ENCODE measurements around the gene PABPN1L.
"Not testable (repeated sequence)": the region's sequence is repeated elsewhere in the genome, so short reads cannot be mapped to it uniquely, and the experiment has no call there.

The PABPN1L gene

DNA sequence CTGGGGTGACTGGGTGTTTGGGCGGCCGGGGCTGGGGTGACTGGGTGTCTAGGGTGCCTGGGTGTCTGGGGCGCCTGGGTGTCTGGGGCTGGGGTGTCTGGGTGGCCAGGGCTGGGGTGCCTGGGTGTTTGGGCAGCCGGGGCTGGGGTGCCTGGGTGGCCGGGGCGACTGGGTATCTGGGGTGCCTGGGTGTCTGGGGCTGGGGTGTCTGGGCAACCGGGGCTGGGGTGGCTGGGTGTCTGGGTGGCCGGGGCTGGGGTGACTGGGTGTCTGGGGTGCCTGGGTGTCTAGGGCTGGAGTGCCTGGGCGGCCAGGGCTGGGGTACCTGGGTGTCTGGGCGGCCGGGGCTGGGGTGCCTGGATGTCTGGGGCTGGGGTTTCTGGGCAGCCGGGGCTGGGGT is 41.3 kb downstream of the PABPN1L start:
- DNase-seq: no peak

DNA sequence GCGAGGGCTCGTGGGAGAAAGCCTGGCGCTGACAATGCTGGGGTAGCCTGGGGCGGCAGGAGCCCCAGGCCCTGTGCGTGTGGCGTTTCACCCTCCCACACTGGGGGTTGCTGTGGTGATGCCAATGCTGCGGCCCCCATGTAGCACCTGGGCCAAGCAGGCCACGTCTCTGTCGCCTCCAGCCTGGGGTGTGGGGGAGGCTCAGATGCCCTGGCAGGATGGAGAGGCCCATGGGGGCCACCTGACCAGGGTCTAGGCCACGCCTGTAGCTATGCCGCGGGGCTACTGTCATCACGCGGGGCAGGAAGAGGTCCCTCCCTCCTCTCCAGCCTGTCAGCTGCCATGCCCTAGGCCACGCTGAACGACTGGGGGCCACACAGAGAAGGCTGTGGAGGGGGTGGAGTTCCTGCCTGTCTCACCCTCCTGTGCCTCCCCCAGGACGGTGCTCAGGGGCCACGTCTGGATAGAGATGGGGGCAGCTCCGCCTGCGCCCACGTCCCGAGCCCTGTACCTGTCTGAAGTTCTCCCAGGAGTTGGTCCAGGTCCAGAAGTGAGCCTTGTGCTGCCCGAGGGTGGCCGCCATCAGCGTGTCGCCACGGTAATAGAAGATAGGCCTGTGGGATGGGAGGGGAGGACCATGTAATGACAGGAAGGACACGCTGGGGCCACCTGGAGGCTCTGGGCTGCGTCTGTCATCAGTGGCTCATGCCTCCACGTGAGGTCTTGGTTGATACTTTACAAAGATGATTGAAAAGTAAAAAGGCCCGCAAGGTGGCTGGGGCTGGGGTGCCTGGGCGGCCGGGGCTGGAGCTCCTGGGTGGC is 42.0 kb downstream of the PABPN1L start:
- no peak for DNase-seq

DNA sequence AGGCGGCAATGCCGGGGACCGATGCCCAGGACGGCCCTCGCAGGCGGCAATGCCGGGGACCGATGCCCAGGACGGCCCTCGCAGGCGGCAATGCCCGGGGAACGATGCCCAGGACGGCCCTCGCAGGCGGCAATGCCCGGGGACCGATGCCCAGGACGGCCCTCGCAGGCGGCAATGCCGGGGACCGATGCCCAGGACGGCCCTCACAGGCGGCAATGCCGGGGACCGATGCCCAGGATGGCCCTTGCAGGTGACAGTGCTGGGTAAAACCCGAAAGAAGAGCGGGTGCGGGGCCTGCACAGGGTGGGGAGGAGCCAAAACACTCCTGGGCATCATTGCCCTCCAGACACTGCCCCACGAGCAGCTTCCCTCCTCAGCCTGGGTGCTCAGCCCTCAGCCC is 42.8 kb downstream of the PABPN1L start:
- DNase-seq: not testable (repeated sequence)

DNA sequence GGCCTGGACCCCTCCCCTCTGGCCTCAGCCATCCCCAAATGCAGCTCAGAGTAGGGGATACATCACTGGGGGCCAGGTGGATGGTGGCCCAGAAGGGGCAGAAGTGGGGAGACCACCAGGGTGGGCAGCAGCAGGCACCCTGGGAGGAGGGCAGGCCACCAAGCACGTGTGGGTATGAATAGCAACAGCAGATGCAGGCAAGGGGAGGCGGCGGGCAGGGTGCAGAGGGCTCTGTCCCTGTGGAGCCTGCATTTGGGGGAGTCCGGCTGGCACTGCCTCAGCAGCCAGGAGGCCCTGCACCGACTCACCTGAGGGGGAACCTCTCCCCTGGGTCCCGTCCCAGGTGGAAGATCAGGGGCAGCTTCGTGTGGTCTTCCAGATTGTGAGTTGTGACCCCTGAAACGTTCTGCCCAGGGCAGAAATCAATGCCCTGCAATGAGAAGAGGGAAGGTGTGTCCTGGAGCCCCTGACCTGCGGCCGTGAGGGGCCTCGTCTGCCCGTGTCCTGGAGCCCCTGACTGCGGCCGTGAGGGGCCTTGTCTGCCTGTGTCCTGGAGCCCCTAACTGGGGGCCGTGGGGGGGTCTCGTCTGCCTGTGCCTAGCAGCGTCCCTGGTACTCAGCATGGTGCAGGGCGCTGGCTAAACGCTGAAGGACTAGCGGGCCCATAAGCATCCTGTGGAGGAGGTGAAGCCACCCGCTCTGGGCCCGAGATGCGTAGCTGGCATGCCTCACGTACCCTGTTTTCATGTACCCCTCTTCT is 44.0 kb downstream of the PABPN1L start:
- DNase-seq: no peak

DNA sequence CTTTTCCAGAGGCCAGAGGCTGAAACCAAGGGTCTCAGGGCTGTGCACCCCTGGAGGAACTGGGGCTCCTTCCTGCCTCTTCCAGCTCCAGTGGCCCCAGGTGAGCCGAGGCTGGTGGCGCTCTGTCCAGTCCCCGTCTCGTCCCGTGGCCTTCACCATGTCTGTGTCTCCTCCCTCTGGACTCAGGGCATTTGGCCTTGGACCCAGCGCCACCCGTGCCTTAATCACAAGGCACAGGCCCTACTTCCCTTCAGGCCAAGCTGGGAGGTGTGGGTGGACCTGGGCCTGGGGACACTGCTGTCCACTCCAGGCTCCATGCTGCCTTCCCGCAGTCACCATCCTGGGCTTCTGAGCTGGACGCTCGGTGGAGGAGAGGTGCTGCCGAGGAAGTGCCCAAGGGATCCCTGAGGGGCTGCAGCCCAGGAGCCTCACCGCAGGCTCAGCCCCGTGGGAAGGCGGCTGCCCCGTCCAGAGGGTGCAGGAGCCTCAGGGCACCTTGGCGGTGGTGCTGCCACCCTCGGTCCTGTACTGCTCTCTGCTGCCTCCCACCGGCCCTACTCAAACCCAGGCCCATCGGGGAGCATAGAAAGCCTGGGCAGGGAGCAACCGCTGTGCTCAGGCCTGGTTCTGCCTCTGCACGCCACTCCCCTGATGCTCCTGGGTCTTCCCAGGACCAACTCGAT is 45.2 kb downstream of the PABPN1L start:
- DNase-seq: no peak

DNA sequence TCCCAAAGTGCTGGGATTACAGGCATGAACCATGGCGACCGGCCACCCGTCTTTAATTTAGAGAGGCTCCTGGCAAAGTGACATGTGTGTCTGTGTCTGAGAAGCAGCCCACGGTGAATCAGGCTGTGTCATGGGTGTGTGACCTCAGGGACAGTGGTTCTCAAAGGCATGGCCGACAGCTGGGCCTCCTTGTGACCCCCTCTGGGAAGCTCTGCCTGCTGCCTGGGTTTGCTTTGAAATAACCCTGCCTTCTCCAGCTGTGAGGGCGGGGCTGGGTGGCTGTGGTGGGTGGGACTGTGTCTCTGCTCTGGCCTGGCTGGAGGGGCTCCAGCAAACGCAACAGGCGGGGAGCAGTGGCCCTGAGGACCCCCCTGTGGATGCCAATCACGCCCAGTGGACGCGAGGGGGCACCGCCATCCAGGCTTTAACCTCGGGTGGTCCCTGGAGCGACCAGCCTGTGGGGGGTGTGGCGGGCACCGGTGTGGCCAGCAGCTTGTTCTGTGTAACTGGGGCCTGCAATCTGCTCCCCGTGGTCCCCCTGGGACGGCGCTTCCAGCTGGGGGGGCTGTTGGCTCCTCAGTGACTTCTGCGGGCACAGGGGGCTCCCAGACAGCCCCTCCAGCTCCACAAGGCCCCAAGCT is 46.0 kb downstream of the PABPN1L start:
- no peak for DNase-seq

DNA sequence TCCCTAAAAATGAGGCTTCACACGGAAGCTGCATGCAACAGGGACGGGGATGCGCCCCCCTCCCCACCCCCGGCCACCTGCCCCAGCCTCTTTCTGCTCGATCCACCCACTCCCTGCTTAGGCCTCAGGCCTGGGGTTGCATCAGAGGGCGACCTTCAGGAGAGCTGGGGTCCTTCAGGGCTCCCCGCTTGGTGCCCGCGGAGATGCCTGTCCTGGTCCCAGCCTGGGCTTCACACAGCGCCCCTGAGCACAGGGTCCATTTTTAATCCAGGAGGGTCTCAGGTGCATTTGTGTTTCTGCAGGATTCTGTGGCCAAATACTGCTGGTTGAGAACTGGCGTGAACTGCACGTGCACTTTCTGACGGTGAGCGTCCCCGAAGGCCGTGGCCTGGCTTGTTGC is 47.3 kb downstream of the PABPN1L start:
- DNase-seq: no peak

DNA sequence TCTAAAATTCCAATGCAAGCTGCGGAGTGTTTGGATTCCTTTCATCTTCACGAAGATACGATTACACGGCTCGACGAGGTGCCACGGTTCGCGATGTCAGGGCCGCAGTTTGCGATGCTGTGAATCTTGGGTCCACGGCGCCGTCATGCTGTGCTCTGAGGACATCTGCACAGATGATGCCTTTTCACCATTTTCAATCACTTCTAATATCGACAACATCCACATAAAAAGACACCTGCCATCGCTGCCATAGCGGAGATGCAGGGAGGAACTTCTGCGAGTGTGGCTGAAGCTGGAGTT is 47.9 kb downstream of the PABPN1L start:
- DNase-seq: no peak

DNA sequence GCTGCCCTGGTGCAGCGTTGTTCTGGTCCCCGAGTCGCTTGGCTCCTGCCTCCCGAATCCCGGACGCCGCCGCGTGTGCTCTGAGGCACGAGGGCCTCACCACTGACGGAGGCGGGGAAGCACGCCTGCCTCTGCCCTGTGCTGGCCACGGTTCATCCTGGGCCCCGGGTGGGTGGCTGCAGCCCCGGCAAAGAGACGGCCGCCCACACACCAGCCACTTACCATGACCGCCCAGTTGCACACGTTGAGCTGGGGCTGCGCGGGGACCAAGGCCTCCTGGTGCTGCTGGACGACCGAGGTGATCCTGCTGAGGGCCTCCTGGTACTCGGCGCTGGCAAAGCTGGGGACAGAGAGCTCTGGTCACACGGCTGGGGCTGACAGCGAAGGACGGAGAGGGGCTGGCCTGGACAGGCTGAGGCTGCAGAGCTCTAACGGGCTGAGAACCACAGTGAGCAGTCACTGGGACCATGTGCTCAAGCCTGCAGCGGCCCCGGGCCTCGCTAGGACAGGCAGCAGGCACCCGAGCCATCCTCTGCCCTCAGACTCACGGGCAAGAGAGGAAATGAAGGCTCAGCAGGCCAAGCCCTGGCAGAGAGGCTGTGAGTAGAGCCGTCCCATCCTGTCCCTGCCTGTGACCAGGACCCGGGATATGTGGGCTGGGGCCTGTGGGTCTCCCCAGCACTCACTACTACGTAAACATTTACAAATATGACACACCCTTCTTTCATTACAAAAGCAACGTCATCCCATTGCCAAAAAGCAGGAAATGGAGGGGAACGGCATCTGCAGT is 48.5 kb downstream of the PABPN1L start:
- no peak for DNase-seq

DNA sequence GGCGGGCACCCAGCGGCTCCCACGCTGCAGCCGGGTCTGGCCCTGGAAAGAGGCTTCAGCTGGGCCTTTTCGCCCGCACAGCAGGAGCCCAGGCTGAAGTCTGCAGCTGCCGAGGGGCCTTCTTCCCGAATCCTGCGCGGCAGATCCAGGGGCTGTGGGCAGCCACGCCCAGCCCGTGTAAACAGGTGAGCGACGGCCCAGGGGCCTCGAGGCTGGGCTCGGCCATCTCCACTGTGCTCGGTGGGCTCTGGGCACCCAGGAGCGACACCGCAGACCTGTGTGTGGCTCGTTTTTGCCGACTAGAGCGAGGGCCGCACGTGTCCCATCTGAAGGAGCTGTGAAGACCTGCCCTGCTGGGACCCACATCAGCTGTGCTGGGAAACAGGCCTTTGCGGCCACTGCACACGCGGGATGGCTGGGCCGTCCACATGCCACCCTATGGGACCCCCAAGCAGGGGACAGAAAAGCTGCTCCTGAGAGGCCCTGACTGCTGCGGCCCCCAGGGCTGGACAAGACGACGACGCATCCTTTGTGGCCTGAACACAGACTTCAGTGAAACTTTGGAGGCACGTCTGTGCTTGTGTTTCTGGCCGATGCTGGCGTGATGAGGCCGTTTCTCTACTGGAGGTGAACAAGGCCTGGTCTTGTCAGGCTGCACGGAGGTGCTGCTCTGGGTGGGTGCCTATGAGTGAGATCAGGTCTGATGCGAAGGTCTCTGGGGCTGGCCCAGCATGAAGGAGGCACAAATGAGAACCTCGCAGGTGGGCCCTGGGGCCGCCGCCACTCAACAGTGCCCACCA is 49.5 kb downstream of the PABPN1L start:
- DNase-seq: no peak

DNA sequence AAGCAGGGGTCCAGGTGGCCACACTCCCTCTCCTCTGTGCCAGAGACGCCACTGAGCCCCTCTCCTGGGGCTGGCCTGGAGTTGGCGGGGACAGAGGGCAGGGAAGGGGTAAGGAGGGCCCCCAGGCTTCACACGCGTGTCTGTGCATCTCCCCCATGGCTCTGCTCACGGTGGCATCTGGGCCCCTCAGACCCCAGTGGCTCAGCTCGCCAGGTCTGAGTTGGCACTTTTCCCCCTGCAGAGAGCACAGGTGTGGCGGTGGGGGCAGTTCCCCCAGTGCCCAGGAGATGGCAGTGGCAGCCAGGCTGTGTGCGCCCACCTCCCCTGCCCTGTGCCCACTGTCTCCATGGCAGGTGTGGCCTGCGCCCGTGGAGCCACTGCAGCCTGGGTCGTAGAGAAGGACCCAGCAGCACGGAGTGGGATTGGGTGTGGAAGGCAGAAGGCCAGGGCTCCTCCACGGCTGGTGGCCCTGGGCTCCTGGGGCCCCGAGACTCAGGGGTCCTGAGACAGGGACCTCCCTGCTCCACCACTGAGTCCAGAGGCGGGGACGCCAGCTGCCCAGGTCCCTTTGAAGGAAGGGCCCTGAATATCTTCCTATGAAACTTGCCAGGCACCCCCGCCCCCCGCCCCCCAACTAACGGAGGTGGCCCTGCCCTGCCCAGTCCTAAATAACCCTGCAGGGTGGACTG is 50.4 kb downstream of the PABPN1L start:
- DNase-seq: no peak

DNA sequence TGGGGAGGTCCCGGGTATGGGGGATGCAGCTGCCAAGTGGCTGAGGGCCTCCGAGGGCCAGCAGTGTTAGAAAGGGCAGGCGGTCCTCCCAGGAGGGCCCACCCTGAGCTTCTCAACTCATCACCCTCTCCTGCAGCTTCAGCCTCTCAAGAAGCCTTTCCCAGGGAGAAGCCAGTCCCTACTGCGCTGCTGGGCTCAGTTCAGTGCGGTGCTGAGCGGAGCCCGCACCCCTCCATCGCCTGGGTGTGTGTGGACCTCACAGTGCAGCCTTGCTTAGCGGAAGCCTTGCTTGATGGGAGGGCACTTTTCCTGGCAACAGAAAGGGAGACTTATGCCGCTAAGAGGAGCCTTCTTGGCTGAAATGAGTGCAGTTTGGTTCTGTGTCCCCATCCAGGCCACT is 51.2 kb downstream of the PABPN1L start:
- no peak for DNase-seq

DNA sequence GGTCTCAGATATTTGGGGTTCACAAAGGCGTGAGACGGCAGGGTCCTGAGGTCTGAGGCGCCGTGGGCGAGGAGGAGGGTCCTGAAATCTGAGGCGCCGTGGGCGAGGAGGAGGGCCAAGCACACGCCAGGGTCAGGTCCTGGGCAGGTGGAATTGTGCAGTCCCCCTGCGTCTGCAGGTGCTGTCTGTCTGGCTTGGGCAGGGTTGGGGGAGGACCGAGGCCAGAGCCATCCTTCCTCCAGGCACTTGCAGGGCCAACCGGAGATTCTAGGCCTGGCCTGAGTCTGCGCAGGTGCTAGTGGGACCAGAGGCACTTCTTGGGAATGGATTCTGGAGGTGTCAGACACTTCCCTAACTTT is 52.3 kb downstream of the PABPN1L start:
- DNase-seq: no peak

Data from NCI-H2107 (cell line).